HG02970 (cell line): ENCODE results near the gene PRR30.
"Not testable (repeated sequence)": the region's sequence is repeated elsewhere in the genome, so short reads cannot be mapped to it uniquely, and the experiment has no call there.

Experiments
- ATAC-seq: cut with Tn5 transposase; IDR thresholded peaks from one replicate; pipeline ENCODE4 v1.9.1; 2021; ENCODE audit warnings: mild to moderate bottlenecking, moderate library complexity, moderate number of reproducible peaks; ENCODE audit not compliant: unreplicated experiment, low FRiP score

PRR30 gene

GRCh38 chr2:27130396-27130795 is 8.8 kb downstream of the PRR30 start:
- ATAC-seq: no peak

DNA sequence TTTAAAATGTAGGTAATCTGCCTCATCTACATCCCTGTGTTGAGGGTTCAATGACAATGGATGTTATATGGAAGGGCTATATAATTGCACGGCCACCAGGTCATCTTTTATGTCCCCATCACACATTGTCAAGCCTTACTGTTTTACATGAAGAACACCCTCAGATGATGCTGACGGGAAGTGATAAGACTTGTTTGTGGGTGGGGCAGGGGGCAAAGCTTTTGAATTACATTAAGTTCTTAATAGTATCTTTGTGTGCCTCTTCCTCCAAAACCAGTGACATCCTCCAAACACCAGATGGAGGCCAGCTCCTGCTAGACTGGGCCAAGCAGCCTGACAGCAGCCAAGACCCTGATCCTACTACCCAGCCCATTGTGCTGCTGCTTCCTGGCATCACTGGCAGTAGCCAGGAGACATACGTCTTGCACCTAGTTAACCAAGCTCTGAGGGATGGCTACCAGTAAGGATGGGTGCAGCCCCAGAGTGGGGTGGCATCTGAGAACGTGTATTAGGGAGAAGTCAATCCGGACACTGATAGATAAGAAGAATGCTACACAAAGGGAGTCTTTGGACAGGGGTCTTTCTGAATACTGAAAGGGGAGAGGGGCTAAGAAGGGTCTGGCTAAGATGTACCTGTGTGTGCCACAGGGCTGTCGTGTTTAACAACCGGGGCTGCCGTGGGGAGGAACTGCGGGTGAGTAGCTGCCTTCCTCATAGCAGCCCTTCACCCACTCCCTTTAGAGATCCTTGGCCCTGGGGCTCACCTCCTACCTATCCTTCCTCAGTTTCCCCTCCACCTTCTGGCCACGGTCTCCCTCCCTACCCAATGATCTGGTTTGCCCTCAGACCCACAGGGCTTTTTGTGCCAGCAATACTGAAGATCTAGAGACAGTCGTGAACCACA is 10.3 kb downstream of the PRR30 start:
- ATAC-seq: no peak

- no peak for ATAC-seq
Observed at GRCh38 chr2:27127883-27128667, 11.1 kb downstream of the PRR30 start.

DNA sequence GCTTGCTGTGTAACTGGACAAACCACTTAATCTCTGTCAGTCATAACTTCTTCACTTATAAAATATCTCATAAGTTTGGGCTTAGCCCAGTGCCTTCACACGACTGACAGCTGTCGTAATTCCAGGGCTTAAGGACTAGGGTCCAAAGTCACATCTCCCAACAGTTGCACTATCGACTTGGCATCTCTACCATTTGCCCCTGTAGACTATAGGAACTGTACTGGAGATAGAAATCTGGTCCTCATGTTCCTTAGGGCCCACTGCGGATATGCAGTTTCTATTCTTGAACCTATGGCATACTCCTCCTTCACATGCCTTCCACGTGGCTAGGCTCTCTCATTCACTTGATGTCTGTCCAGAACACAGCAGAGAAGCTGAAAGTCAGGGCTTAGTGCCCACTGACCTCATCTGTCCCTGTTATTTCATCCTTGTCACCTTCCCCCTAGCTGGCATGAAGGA is 12.9 kb downstream of the PRR30 start:
- ATAC-seq: no peak

DNA sequence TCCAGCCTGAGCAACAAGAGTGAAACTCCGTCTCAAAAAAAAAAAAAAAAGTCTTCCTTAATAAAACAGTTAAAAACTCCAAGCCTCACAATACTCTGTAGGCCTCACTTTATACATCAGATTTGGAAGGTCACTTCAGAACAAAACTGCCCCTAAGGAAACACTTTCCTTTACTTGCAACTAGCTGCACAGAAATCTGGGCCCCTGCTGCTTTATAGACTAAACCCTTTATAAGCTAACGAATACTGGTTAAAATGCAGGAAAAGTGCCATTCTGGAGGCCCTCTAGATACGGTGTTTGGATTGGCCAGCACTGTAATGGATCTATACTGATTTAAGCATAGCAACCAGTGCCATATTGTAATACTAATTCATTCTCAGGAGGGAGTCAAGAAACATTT is 14.1 kb downstream of the PRR30 start:
- no peak for ATAC-seq

GRCh38 chr2:27123302-27124150 is 15.7 kb downstream of the PRR30 start, which contains the start of gene ABHD1:
TSS of gene ABHD1 (plus strand) at chr2:27123815. CDS start at chr2:27123949, 134 bp downstream.
- no peak for ATAC-seq

GRCh38 chr2:27122791-27123190 is 16.4 kb downstream of the PRR30 start:
- ATAC-seq: no peak

DNA sequence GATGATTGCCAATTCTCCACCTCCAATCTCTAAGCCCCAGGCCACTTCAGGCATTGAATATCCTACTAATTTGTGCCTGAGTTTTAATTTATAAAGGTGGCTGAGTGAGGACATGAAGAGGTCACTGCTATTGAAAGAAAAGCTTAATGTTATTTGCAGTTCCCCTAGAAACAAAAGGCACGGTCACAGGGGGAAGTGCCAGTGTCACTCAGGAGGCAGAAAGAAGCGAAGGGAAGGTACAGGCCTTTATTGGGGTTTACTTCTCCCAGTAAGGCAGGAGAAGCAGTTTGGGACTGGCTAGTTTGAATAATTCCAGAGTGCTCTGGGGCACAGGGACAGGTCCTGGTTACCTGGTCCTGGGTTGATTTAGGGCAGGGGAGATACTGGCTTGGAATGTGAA is 17.3 kb downstream of the PRR30 start:
- ATAC-seq: no peak

DNA sequence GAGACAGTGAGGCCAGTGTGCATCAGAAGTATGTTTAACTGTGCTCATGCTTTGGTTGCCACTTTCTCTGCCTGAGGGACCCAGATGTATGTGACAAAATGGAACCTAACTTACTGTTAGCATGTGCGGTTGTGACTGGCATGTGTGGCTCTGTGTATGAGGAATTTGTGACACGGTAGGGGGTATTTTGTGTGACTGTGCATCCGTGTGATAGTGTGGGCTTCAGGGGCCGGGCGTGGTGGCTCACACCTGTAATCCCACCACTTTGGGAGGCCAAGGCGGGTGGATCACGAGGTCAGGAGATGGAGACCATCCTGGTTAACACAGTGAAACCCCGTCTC is 19.9 kb downstream of the PRR30 start:
- ATAC-seq: not testable (repeated sequence)

DNA sequence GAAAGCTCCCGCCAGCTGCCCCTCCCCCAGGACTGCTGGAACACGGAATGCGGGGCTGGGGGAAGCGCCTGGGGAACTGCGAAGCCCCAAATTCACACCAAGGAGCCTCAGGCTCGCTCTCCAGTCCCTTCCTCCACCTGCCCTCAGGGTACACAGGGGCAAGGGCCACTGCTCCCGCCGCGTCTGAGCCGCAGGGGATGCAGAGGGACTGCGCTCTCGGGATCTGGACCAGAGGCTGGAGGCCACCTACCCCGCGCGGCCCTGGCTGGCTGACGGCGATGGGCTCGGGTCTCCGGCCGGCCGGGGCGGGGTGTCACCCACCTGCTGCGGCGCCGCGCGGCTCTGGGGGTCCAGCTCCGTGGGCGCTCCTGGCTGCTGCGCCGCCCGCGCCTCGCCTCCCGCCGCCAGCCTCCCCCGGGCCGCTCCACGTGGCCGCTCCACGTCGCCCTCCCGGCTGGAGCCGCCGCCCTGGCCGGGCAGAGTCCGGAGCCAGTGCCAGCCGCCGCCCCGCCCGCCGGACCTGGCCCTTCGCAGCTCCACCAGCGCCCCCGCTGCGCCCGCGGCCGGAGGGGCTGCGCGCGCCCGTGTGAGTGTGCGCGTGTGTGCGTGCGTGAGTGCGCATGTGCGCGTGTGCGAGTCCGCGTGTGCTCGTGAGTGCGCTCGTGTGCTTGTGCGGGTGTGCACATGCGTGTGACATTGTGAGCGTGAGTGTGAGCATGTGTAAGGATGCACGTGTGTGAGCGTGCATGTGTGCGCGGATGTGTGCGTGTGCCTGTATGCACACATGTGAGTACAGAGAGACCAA is 20.5 kb downstream of the PRR30 start, which contains the start of gene CGREF1:
CGREF1 (minus strand) TSS at position 604 of the 805 bp plus-strand sequence. CDS start 14,762 bp downstream, outside the sequence.
- no peak for ATAC-seq

DNA sequence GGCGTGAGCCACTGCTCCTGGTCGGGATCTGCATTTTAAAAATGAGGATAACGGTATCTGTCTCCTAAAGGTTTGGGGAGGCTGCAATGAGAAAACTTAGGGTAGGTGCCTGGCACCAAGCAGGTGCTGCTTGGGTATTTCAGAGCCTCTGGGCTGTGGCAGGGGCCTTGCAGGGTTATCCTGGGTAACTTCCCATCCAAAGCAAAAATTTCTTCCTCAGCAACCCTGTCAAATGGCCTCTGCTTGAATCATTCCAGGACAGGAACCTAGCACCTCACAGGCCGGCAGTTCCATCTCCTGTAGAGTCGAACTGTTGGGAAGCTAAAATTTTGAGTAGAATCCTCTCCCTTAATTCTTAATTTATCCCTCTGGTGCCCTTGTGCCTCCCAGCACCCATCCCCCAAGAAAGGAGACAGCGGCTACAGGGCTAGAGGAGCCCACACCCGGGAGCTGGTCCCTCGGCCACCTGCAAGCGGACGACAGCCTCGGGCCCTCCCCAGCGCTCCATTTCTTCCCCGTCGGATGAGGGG is 21.1 kb downstream of the PRR30 start:
- ATAC-seq: no peak

GRCh38 chr2:27115519-27115918 is 23.7 kb downstream of the PRR30 start:
- ATAC-seq: no peak

- ATAC-seq: not testable (repeated sequence)
Observed at GRCh38 chr2:27111392-27112078, 27.7 kb downstream of the PRR30 start.

- not testable (repeated sequence) for ATAC-seq
Observed at GRCh38 chr2:27110603-27111352, 28.4 kb downstream of the PRR30 start.

DNA sequence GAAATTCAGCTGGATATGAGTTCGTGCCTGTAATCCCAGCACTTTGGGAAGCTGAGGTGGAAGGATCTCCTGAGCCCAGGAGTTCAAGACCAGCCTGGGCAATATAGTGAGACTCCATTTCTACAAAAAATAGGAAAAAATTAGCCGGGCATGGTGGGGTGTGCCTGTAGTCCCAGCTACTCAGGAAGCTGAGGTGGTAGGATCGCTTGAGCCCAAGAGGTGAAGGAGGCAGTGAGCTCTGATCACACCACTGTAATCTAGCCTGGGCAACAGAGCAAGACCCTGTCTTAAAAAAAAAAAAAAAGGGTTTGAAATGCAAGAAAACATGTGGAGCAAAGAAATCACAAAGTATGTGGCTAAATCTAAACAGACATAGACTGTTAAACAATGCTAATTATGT is 30.1 kb downstream of the PRR30 start:
- no peak for ATAC-seq

GRCh38 chr2:27108221-27108620 is 31.0 kb downstream of the PRR30 start:
- no peak for ATAC-seq

- no peak for ATAC-seq
Observed at GRCh38 chr2:27105981-27106380, 33.2 kb downstream of the PRR30 start.

DNA sequence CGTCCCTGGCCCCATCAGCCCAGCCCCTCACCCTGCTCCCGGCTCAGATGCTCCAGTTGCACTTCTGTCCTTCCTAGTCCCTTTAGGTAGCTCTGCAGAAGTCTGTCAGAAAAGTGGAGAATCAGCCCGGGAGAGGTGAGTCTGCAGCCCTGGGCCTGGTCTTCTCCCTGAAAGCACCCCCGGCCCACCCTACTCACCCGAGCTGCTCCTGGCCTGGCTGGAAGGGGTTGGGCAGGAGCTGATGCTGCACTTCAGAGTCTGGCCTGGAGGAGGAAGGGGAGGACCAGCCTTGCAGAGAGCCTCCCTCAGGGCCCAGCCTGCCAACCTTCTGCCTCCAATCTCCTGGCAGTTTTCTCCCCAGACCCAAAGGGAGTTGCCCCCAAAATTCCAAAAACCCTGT is 36.9 kb downstream of the PRR30 start:
- no peak for ATAC-seq
